Hepatocyte (in vitro differentiated cells): ENCODE measurements around the gene PODXL2. TPM values are rescaled to one million over a fixed set of nuclear protein-coding genes. Genes with fewer than 3 reads are reported as not detected.
A peak's percentile ranks its signal among the peaks of the same experiment; 100 is the strongest.

Experiments
- DNase-seq: peaks from one replicate; pipeline ENCODE4 v3.0.0-alpha.2; 2016; ENCODE audit warnings: low spot score
- H2AFZ ChIP-seq: fragments of 200-600 bp; sonication (generic); 2 replicates; pipeline ENCODE4 v1.6.0; 2016; ENCODE audit warnings: antibody characterized with exemption, mild to moderate bottlenecking
- H3K27ac ChIP-seq: fragments of 200-600 bp; sonication (generic); 2 replicates; pipeline ENCODE4 v1.5.1; 2016; ENCODE audit warnings: mild to moderate bottlenecking
- H3K27me3 ChIP-seq: fragments of 200-600 bp; sonication (generic); 2 replicates; pipeline ENCODE4 v1.6.1; 2016
- H3K36me3 ChIP-seq: fragments of 200-600 bp; sonication (generic); replicated peaks from 2 replicates; pipeline ENCODE4 v1.5.1; 2016; ENCODE audit warnings: low read depth; ENCODE audit not compliant: insufficient read depth
- H3K4me1 ChIP-seq: fragments of 200-600 bp; sonication (generic); 2 replicates; pipeline ENCODE4 v1.5.1; 2016; ENCODE audit warnings: mild to moderate bottlenecking, moderate library complexity; ENCODE audit not compliant: insufficient read depth
- H3K4me2 ChIP-seq: fragments of 200-600 bp; sonication (generic); 2 replicates; pipeline ENCODE4 v1.6.0; 2016
- H3K4me3 ChIP-seq: fragments of 200-600 bp; sonication (generic); 2 replicates; pipeline ENCODE4 v1.5.1; 2016; ENCODE audit warnings: mild to moderate bottlenecking
- H3K79me2 ChIP-seq: fragments of 200-600 bp; sonication (generic); 2 replicates; pipeline ENCODE4 v1.6.0; 2017; ENCODE audit warnings: mild to moderate bottlenecking
- H3K9me2 ChIP-seq: fragments of 200-600 bp; sonication (generic); replicated peaks from 2 replicates; pipeline ENCODE4 v1.6.0; 2017; ENCODE audit warnings: mild to moderate bottlenecking; ENCODE audit not compliant: insufficient read depth
- H3K9me3 ChIP-seq: fragments of 200-600 bp; sonication (generic); 2 replicates; pipeline ENCODE4 v1.5.1; 2016; ENCODE audit warnings: low read depth, mild to moderate bottlenecking
- H4K20me1 ChIP-seq: fragments of 200-600 bp; sonication (generic); 2 replicates; pipeline ENCODE4 v1.6.0; 2016; ENCODE audit warnings: mild to moderate bottlenecking; ENCODE audit not compliant: insufficient read depth, poor library complexity, severe bottlenecking
- CTCF ChIP-seq: fragments of 200-600 bp; sonication (generic); IDR thresholded peaks from 2 replicates; pipeline ENCODE4 v1.5.1; 2016; ENCODE audit warnings: antibody characterized with exemption, mild to moderate bottlenecking; ENCODE audit not compliant: poor library complexity
- EZH2 ChIP-seq: fragments of 200-600 bp; sonication (generic); IDR thresholded peaks from 2 replicates; pipeline ENCODE4 v1.6.1; 2016; ENCODE audit warnings: antibody characterized with exemption, mild to moderate bottlenecking, borderline replicate concordance
- EZH2phosphoT487 ChIP-seq: fragments of 200-600 bp; sonication (generic); IDR thresholded peaks from one replicate; pipeline ENCODE4 v1.6.1; 2018; ENCODE audit warnings: antibody characterized with exemption, mild to moderate bottlenecking, low read depth, moderate library complexity; ENCODE audit not compliant: unreplicated experiment, severe bottlenecking
- WGBS: methylation state at CpG from one replicate; pipeline ENCODE4 v1.1.6; 2016; ENCODE audit warnings: low lambda C conversion rate; ENCODE audit errors: missing lambda C conversion rate; 5-methylcytosine and 5-hydroxymethylcytosine counted together
- polyA plus RNA-seq: library from polyadenylated mRNA; unstranded; fragments of >200 nt; fragmentation: Nextera tagmentation; extraction: Ambion mirVana; gene quantifications from 2 replicates; pipeline ENCODE4 v1.2.1, GENCODE V29; 2016
- total RNA-seq: library from RNA; depleted of rRNA; stranded (reverse); fragments of >200 nt; gene quantifications from 2 replicates; pipeline ENCODE4 v1.2.3, GENCODE V29; 2014

PODXL2 gene
- total and polyA plus RNA-seq, 2 experiments from 2014 or later, result 5.1 to 6.4 TPM

- WGBS, result 90% methylated on average over 19 of the region's 19 CpGs
- no peaks in the 10 kb centered on the region for H3K9me3 ChIP-seq
Observed at GRCh38 chr3:127689266-127689860, 60.4 kb downstream of the PODXL2 start.

GRCh38 chr3:127690106-127690505 lies 61.1 kb downstream of the PODXL2 start:
- no peaks in the 10 kb centered on the region for H3K36me3 ChIP-seq
- peak; percentile 48 for DNase-seq
- TF ChIP-seq CTCF (no peak), EZH2 (no peak), EZH2phosphoT487 (no peak)
- peak overlapping the region; percentile 51 for H3K27ac ChIP-seq
- no peak overlapping the region for H3K4me3 ChIP-seq
- no peaks in the 10 kb centered on the region for H3K9me3 ChIP-seq
- H3K4me1 ChIP-seq, result peaks cover 21% of the 10 kb centered on the region
- H2AFZ ChIP-seq, result no peak overlapping the region
- H3K79me2 ChIP-seq, result no peaks in the 10 kb centered on the region
- no peaks in the 10 kb centered on the region for H4K20me1 ChIP-seq
- no peak overlapping the region for H3K4me2 ChIP-seq
- no peaks in the 10 kb centered on the region for H3K27me3 ChIP-seq
- no peaks in the 10 kb centered on the region for H3K9me2 ChIP-seq
- 26% methylated on average over 4 of the region's 4 CpGs for WGBS

More at GRCh38 chr3:127689266-127689860, 60.4 kb downstream of the PODXL2 start:
- H3K79me2 ChIP-seq, result no peaks in the 10 kb centered on the region
- peaks cover 21% of the 10 kb centered on the region for H3K4me1 ChIP-seq
- H3K27me3 ChIP-seq, result no peaks in the 10 kb centered on the region
- no peak for TF ChIP-seq CTCF
- TF ChIP-seq EZH2phosphoT487, result no peak
- no peaks in the 10 kb centered on the region for H4K20me1 ChIP-seq
- no peaks in the 10 kb centered on the region for H3K36me3 ChIP-seq
- no peaks in the 10 kb centered on the region for H3K9me2 ChIP-seq
- H3K27ac ChIP-seq, result peak overlapping the region; percentile 55
- no peak overlapping the region for H2AFZ ChIP-seq
- DNase-seq, result no peak
- H3K4me2 ChIP-seq, result no peak overlapping the region
- no peak overlapping the region for H3K4me3 ChIP-seq

- WGBS, result 91% methylated on average over 4 of the region's 4 CpGs
- H3K36me3 ChIP-seq, result no peaks in the 10 kb centered on the region
- DNase-seq, result peak; percentile 73
- H3K9me3 ChIP-seq, result no peaks in the 10 kb centered on the region
- peak; percentile 55 for TF ChIP-seq CTCF
- TF ChIP-seq EZH2phosphoT487, result no peak
- no peak overlapping the region for H3K27ac ChIP-seq
- no peak overlapping the region for H3K4me3 ChIP-seq
- no peak overlapping the region for H3K4me2 ChIP-seq
- H3K79me2 ChIP-seq, result no peaks in the 10 kb centered on the region
- peaks cover 21% of the 10 kb centered on the region for H3K4me1 ChIP-seq
- H2AFZ ChIP-seq, result no peak overlapping the region
- H3K9me2 ChIP-seq, result no peaks in the 10 kb centered on the region
- H4K20me1 ChIP-seq, result no peaks in the 10 kb centered on the region
- H3K27me3 ChIP-seq, result no peaks in the 10 kb centered on the region
Observed at GRCh38 chr3:127690823-127691452, 62.0 kb downstream of the PODXL2 start.
